IMR-90 (cell line): Measurements from ENCODE around the gene KIF18B. TPM values are rescaled to one million over a fixed set of nuclear protein-coding genes. Genes with fewer than 3 reads are reported as not detected.
A peak's percentile ranks its signal among the peaks of the same experiment; 100 is the strongest.

Experiments
- ATAC-seq: fragments of 200-7000 bp; cut with Tn5 transposase; 2 replicates; pipeline ENCODE4 v1.9.1; 2020; ENCODE audit warnings: low read depth, mild to moderate bottlenecking, moderate library complexity
- BruUV-seq: library from RNA; stranded (reverse); fragments of 400-500 nt; replicated peaks from 2 replicates; lab custom pipeline; 2021; lab: Mats Ljungman, UMichigan
- CTCF ChIA-PET: fragments of 300-600 bp; formaldehyde crosslinking; extraction: SDS; loops from one replicate; lab custom pipeline; 2021; ENCODE audit warnings: antibody characterized with exemption; lab: Yijun Ruan, JAX
- POLR2A ChIA-PET: fragments of 300-600 bp; sonication (Branson Sonifier 250); formaldehyde crosslinking; loops from one replicate; lab custom pipeline; 2022; ENCODE audit warnings: antibody characterized with exemption; ENCODE audit not compliant: unreplicated experiment; lab: Charles Lee
- DNase-seq: peaks from one replicate; pipeline ENCODE4 v3.0.0; 2013
- H2AFZ ChIP-seq: replicated peaks from 2 replicates; pipeline ENCODE3; 2013; ENCODE audit warnings: low read length, mild to moderate bottlenecking; ENCODE audit not compliant: poor library complexity
- H2AK5ac ChIP-seq: 2 replicates; pipeline ENCODE4 v1.6.1; 2013; ENCODE audit warnings: low read depth, low read length, inconsistent platforms
- H2AK9ac ChIP-seq: replicated peaks from 2 replicates; pipeline ENCODE3; 2013; ENCODE audit warnings: mild to moderate bottlenecking, low read depth, low read length, moderate library complexity; ENCODE audit not compliant: poor library complexity
- H2BK120ac ChIP-seq: 2 replicates; pipeline ENCODE4 v1.6.1; 2013; ENCODE audit warnings: low read depth, low read length, inconsistent platforms
- H2BK15ac ChIP-seq: 3 replicates; pipeline ENCODE4 v1.6.1; 2013; ENCODE audit warnings: low read depth, low read length, inconsistent platforms
- H2BK20ac ChIP-seq: 2 replicates; pipeline ENCODE4 v1.6.1; 2013; ENCODE audit warnings: low read depth, mild to moderate bottlenecking, inconsistent platforms, low read length, moderate library complexity
- H2BK5ac ChIP-seq: 2 replicates; pipeline ENCODE4 v1.6.1; 2013; ENCODE audit warnings: mild to moderate bottlenecking, low read depth, low read length, inconsistent platforms; ENCODE audit not compliant: poor library complexity, severe bottlenecking
- H3K14ac ChIP-seq: replicated peaks from 2 replicates; pipeline ENCODE4 v1.6.1; 2013; ENCODE audit warnings: low read depth, low read length, inconsistent platforms
- H3K18ac ChIP-seq: 2 replicates; pipeline ENCODE4 v1.6.1; 2013; ENCODE audit warnings: low read depth, low read length, control low read depth
- H3K23ac ChIP-seq: 2 replicates; pipeline ENCODE4 v1.6.1; 2013; ENCODE audit warnings: low read depth, low read length, inconsistent platforms
- H3K27ac ChIP-seq: 2 replicates; pipeline ENCODE4 v1.5.1; 2013; ENCODE audit warnings: mild to moderate bottlenecking, control low read depth, low read length; ENCODE audit not compliant: insufficient read depth
- H3K27me3 ChIP-seq: 2 replicates; pipeline ENCODE4 v1.6.1; 2013; ENCODE audit warnings: low read length; ENCODE audit not compliant: control insufficient read depth, insufficient read depth
- H3K36me3 ChIP-seq: 2 replicates; pipeline ENCODE4 v1.6.1; 2013; ENCODE audit warnings: low read length, mixed read lengths; ENCODE audit not compliant: control insufficient read depth, insufficient read depth
- H3K4ac ChIP-seq: 2 replicates; pipeline ENCODE4 v1.6.1; 2013; ENCODE audit warnings: low read depth, low read length, inconsistent platforms
- H3K4me1 ChIP-seq: 2 replicates; pipeline ENCODE4 v1.6.1; 2013; ENCODE audit warnings: low read length, mixed read lengths; ENCODE audit not compliant: control insufficient read depth, insufficient read depth
- H3K4me2 ChIP-seq: 2 replicates; pipeline ENCODE4 v1.6.1; 2013; ENCODE audit warnings: low read depth, mild to moderate bottlenecking, control low read depth, low read length, moderate library complexity
- H3K4me3 ChIP-seq: 2 replicates; pipeline ENCODE4 v1.5.1; 2013; ENCODE audit warnings: low read depth, mild to moderate bottlenecking, control low read depth, low read length, moderate library complexity; ENCODE audit not compliant: insufficient read depth
- H3K56ac ChIP-seq: 2 replicates; pipeline ENCODE4 v1.6.1; 2013; ENCODE audit warnings: low read length, inconsistent platforms; ENCODE audit not compliant: insufficient read depth; ENCODE audit errors: extremely low read depth
- H3K79me1 ChIP-seq, 2 experiments: 2 replicates each; pipeline ENCODE4 v1.6.1; 2013; ENCODE audit warnings: low read length in 2 of 2, inconsistent platforms in 1 of 2, low read depth in 1 of 2
- H3K9ac ChIP-seq: 2 replicates; pipeline ENCODE4 v1.6.1; 2013; ENCODE audit warnings: low read depth, low read length, control low read depth
- H3K9me1 ChIP-seq: 2 replicates; pipeline ENCODE4 v1.6.1; 2013; ENCODE audit warnings: low read length, inconsistent platforms; ENCODE audit not compliant: insufficient read depth
- H3K9me3 ChIP-seq: 2 replicates; pipeline ENCODE4 v1.6.1; 2013; ENCODE audit warnings: low read length; ENCODE audit not compliant: control insufficient read depth, insufficient read depth
- H4K20me1 ChIP-seq: 2 replicates; pipeline ENCODE4 v1.6.1; 2013; ENCODE audit warnings: low read length, inconsistent platforms; ENCODE audit not compliant: insufficient read depth
- H4K5ac ChIP-seq: 2 replicates; pipeline ENCODE4 v1.6.1; 2013; ENCODE audit warnings: mild to moderate bottlenecking, low read depth, low read length, control low read depth
- H4K8ac ChIP-seq, 2 experiments: 2 replicates each; pipeline ENCODE4 v1.6.1; 2013; ENCODE audit warnings: low read depth in 2 of 2, low read length in 2 of 2, control low read depth in 1 of 2, inconsistent platforms in 1 of 2
- H4K91ac ChIP-seq: 2 replicates; pipeline ENCODE4 v1.6.1; 2013; ENCODE audit warnings: low read depth, low read length, inconsistent platforms; ENCODE audit not compliant: insufficient read depth
- BHLHE40 ChIP-seq: fragments of 150-350 bp; IDR thresholded peaks from 2 replicates; pipeline ENCODE4 v1.6.1; 2016; ENCODE audit warnings: mild to moderate bottlenecking, low read depth, low read length
- NFE2L2 ChIP-seq: fragments of 150-350 bp; IDR thresholded peaks from 2 replicates; pipeline ENCODE4 v1.6.1; 2016; ENCODE audit warnings: low read depth, mild to moderate bottlenecking, low read length
- RCOR1 ChIP-seq: IDR thresholded peaks from 2 replicates; pipeline ENCODE4 v1.6.1; 2012; ENCODE audit warnings: mild to moderate bottlenecking, low read length, improper control_type of control experiment; ENCODE audit not compliant: insufficient replicate concordance
- WGBS, 2 experiments: methylation state at CpG; one replicate each; pipeline versions ENCODE4 v1.1.5 to v1.1.7; 2013; ENCODE audit warnings: missing lambda C conversion rate in 2 of 2; ENCODE audit not compliant: insufficient read length in 1 of 2; ENCODE audit errors: extremely low coverage in 2 of 2; 5-methylcytosine and 5-hydroxymethylcytosine counted together
- dilution Hi-C: fragments of 300-500 bp; cut with HindIII; formaldehyde crosslinking; loops from one replicate; pipeline ENCODE4 v1.14.3; 2018; ENCODE audit warnings: low sequenced_read_pairs; ENCODE audit not compliant: unreplicated experiment
- in situ Hi-C: fragments of 300-500 bp; cut with MboI; formaldehyde crosslinking; loops from 3 replicates; pipeline ENCODE4 v1.14.3; 2019; ENCODE audit warnings: low sequenced_read_pairs, inconsistent platforms, mixed read lengths
- intact Hi-C: fragments of 100-400 bp; cut with micrococcal nuclease; formaldehyde crosslinking; loops from 2 replicates; pipeline ENCODE4 v1.10.0; 2022
- polyA plus RNA-seq, 3 experiments: library from polyadenylated mRNA; depleted of rRNA; stranded (reverse); fragments of >200 nt; gene quantifications; 2 replicates each; pipeline ENCODE4 v1.2.3, GENCODE V29; 2012; ENCODE audit warnings: low replicate concordance in 1 of 3
- total RNA-seq: library from RNA; depleted of rRNA; stranded (reverse); fragments of >200 nt; gene quantifications from 2 replicates; pipeline ENCODE4 v1.2.3, GENCODE V29; 2012

KIF18B gene
- total and polyA plus RNA-seq, 2 of the 4 experiments (the other 2 are of a cell fraction), result 1.3 to 16.0 TPM

DNA sequence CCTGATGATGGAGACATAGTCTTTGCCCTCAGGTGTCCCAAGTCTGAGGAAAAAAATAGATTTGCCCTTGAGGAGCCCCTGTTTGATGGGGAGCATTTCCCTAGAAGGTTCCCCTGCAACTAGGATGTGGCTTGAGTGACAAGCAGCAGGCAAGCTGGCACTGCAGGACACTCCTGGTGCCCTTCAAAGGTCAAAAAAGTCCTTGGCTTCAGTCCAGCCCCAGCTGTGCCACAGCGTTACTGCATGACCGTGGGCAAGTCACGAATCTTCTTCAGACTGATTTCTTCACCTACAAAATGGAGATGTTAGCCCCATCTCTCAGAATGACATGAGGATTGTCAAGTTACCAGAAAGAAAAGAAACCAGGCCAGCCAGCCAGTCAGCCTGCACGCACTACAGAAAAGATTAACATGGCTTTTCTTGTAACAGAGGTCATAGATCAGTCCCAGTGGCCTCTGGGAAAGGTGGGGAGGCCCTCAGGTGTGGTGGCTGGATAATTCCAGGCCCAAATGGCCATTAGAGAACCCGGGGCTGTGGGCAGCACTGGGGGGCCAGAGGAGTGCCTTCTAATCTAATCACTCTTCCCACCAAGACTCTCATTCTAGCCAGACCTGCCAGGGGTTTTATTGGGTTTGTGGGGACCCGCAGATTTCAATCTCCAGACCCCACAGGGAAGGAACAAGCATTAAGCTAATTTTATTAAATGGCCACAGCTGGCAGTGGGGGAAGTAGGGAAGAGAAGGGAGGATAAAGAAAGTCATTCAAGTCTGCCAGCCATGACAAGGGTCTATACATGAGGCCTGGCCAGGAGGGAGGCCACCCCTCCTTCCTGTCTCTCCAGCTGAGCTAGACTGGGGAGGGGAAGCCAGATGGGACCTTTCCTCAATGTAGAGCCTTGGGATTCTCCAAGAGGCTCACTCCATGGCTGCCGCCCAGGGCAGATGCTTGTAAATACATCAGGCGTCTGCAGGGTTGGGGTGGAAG, 9.7 kb upstream of the KIF18B start (continued):
- no peak for TF ChIP-seq NFE2L2
- no peak for TF ChIP-seq RCOR1

DNA sequence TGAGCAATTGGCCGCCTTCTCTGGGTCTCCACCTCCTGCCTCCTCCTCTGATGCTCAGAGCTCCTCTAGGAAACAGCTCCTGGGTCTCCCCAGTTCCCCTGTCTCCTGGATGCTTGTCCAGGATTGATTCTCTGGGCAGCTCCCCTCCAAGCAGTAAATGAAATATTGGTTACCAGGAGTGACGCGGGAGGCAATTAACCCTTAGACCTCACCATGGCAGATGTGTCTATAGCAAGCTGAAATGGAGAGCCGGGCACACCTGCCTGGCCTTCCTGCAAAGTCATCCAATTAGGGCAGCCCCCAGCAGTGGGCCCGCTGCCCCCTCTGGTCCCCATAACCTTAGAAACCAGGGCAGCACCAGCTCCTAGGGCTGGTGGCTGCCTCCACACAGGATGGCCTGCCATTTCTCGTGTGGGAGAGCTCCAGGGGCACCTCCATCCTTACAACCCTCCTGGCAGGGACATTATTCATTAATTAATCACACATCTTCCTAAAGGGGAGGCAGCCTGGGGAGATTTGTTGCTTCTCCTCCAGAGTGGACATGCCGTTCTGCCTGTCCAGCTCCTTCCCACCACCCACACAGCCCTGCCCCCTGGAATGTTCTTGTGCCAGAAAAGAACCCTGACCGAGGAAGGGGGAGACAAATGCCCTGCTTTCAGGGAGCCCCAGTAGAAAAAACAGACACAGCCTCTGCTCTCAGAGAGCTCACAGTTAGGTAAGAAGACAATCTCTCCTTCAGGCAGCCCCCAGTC, 8.3 kb upstream of the KIF18B start:
- no peak overlapping the region for H2BK120ac ChIP-seq
- H2AK5ac ChIP-seq, result no peak overlapping the region
- H3K56ac ChIP-seq, result no peak overlapping the region
- ATAC-seq, result no peak
- no peak overlapping the region for H4K5ac ChIP-seq
- no peaks in the 10 kb centered on the region; the same call in 1 of the 2 replicates for H3K4me1 ChIP-seq
- no peaks in the 10 kb centered on the region for H4K20me1 ChIP-seq
- no peak overlapping the region for H2BK15ac ChIP-seq
- TF ChIP-seq BHLHE40, result no peak
- H3K9me3 ChIP-seq, result no peaks in the 10 kb centered on the region
- POLR2A ChIA-PET, result no interaction called here
- CTCF ChIA-PET, result interaction anchor here (0.6 to 1.1 kb wide), 2 partner anchors 94 to 180 kb away, joined by 3 read pairs; partner anchors contain the start of gene ACBD4
- H3K9ac ChIP-seq, result no peak overlapping the region
- H2AK9ac ChIP-seq, result no peak overlapping the region
- no peak overlapping the region for H3K4ac ChIP-seq
- no peaks in the 10 kb centered on the region for H3K9me1 ChIP-seq
- in situ Hi-C loops (no loop called here), intact Hi-C loops (no loop called here), dilution Hi-C loops (no loop called here)
- peaks cover 13% of the 10 kb centered on the region; the same call in 1 of the 2 replicates for H3K27me3 ChIP-seq
- no peaks in the 10 kb centered on the region for H3K36me3 ChIP-seq
- no peak overlapping the region for H3K23ac ChIP-seq
- H3K14ac ChIP-seq, result no peak overlapping the region
- BruUV-seq, result no TSS peak
- no peak overlapping the region for H2BK20ac ChIP-seq
- no peak for DNase-seq
- no peak overlapping the region for H4K8ac ChIP-seq
- H3K4me2 ChIP-seq, result no peak overlapping the region
- H3K18ac ChIP-seq, result no peak overlapping the region
- WGBS, 2 experiments, result no CpG with 5 or more reads among the region's 8 CpGs
- no peak overlapping the region for H4K91ac ChIP-seq
- H3K27ac ChIP-seq, result no peak overlapping the region
- no peak overlapping the region for H3K4me3 ChIP-seq
- no peak overlapping the region for H2BK5ac ChIP-seq
- no peaks in the 10 kb centered on the region for H3K79me1 ChIP-seq
- H2AFZ ChIP-seq, result peak overlapping the region; percentile 32
